Uterus (tissue), 2 donors: ENCODE data around the gene TMCO4.

Experiments
- CTCF ChIP-seq, 4 experiments: fragments of 200-600 bp in 2 of 4; fragments of 450-650 bp in 2 of 4; sonication (generic) in 2 of 4; IDR thresholded peaks; one replicate each; pipeline ENCODE4 v1.5.1; 2016 to 2019; ENCODE audit warnings: antibody characterized with exemption in 4 of 4, mild to moderate bottlenecking in 2 of 4, moderate library complexity in 1 of 4
- POLR2A ChIP-seq, 2 donors: fragments of 450-650 bp; IDR thresholded peaks; one replicate each; pipeline ENCODE4 v1.6.1; 2016; ENCODE audit warnings: antibody characterized with exemption in 2 of 2, mild to moderate bottlenecking in 1 of 2, moderate library complexity in 1 of 2

GRCh38 chr1:19802269-19802668 lies 2.6 kb upstream of the TMCO4 start:
- TF ChIP-seq CTCF (IDR thresholded peaks at IDR 0.05) (no peak), POLR2A (IDR thresholded peaks at IDR 0.05) (no peak)
